Frontal cortex (tissue), 4 donors: ENCODE measurements around the gene MAVS. TPM values are rescaled to one million over a fixed set of nuclear protein-coding genes. Genes with fewer than 3 reads are reported as not detected.
"Not testable (repeated sequence)": the region's sequence is repeated elsewhere in the genome, so short reads cannot be mapped to it uniquely, and the experiment has no call there.

Source experiments
- DNase-seq, 2 donors: peaks; one replicate each; pipeline ENCODE4 v3.0.0; 2012; ENCODE audit warnings: low spot score in 2 of 2
- FAIRE-seq: peaks from 2 replicates; lab custom pipeline; 2012; peaks lifted over from hg19 to GRCh38; lab: Jason Lieb, UNC
- total RNA-seq: library from RNA; depleted of rRNA; stranded (reverse); fragments of >200 nt; gene quantifications from one replicate; pipeline ENCODE4 v1.2.3, GENCODE V29; 2014
- donor health status: control.
- donor health status: control.
- donor health status: control.

MAVS gene
- total RNA-seq, 1 donor from 2014 or later = 6.9 TPM

GRCh38 chr20:3901028-3901705 lies 54.5 kb downstream of the MAVS start:
- FAIRE-seq (no peak), DNase-seq (no peak)

GRCh38 chr20:3901706-3902440 lies 55.2 kb downstream of the MAVS start:
- FAIRE-seq = no peak
- no peak for DNase-seq

- DNase-seq = no peak
- no peak for FAIRE-seq
Observed at GRCh38 chr20:3902446-3902845, 55.8 kb downstream of the MAVS start.

- FAIRE-seq (no peak), DNase-seq (no peak)
Observed at GRCh38 chr20:3904224-3904623, 57.6 kb downstream of the MAVS start.

- FAIRE-seq (no peak), DNase-seq (no peak)
Observed at GRCh38 chr20:3904857-3905256, 58.2 kb downstream of the MAVS start.

GRCh38 chr20:3906744-3907721 lies 60.4 kb downstream of the MAVS start:
- not testable (repeated sequence) for FAIRE-seq, DNase-seq

- no peak for FAIRE-seq
- DNase-seq = no peak
Observed at GRCh38 chr20:3908667-3909066, 62.0 kb downstream of the MAVS start.

GRCh38 chr20:3909952-3910366 lies 63.3 kb downstream of the MAVS start:
- no peak for FAIRE-seq
- no peak for DNase-seq

- no peak for FAIRE-seq
- no peak for DNase-seq
Observed at GRCh38 chr20:3910853-3911252, 64.2 kb downstream of the MAVS start.

GRCh38 chr20:3911956-3912355 lies 65.3 kb downstream of the MAVS start:
- DNase-seq (no peak), FAIRE-seq (no peak)

- DNase-seq (no peak), FAIRE-seq (no peak)
Observed at GRCh38 chr20:3914446-3914845, 67.8 kb downstream of the MAVS start.

GRCh38 chr20:3915691-3916090 lies 69.1 kb downstream of the MAVS start:
- FAIRE-seq (no peak), DNase-seq (no peak)

GRCh38 chr20:3916364-3916763 lies 69.7 kb downstream of the MAVS start:
- no peak for FAIRE-seq
- no peak for DNase-seq

- DNase-seq = no peak
- no peak for FAIRE-seq
Observed at GRCh38 chr20:3919352-3919751, 72.7 kb downstream of the MAVS start.

GRCh38 chr20:3922223-3922982 lies 75.8 kb downstream of the MAVS start:
- FAIRE-seq (no peak), DNase-seq (no peak)

- no peak for DNase-seq
- FAIRE-seq = no peak
Observed at GRCh38 chr20:3922983-3923339, 76.3 kb downstream of the MAVS start.

GRCh38 chr20:3923818-3924217 lies 77.2 kb downstream of the MAVS start:
- FAIRE-seq (no peak), DNase-seq (no peak)

GRCh38 chr20:3924304-3925112 lies 77.9 kb downstream of the MAVS start:
- DNase-seq (no peak), FAIRE-seq (no peak)

GRCh38 chr20:3925113-3925695 lies 78.6 kb downstream of the MAVS start:
- DNase-seq (no peak), FAIRE-seq (no peak)
